Right ventricle myocardium superior (tissue), 1 donor: Measurements from ENCODE around the gene LMX1B. TPM values are rescaled to one million over a fixed set of nuclear protein-coding genes. Genes with fewer than 3 reads are reported as not detected.
"Not testable (repeated sequence)": the region's sequence is repeated elsewhere in the genome, so short reads cannot be mapped to it uniquely, and the experiment has no call there.

Experiments used
- ATAC-seq: fragments of 200-7000 bp; cut with Tn5 transposase; one replicate; pipeline ENCODE4 v1.9.1; 2020; ENCODE audit warnings: mild to moderate bottlenecking; ENCODE audit not compliant: poor library complexity
- DNase-seq: peaks from one replicate; pipeline ENCODE4 v3.0.0-alpha.2; 2020
- intact Hi-C: fragments of 100-400 bp; cut with DNase I; formaldehyde crosslinking; loops from one replicate; pipeline ENCODE4 v1.11.2; 2022
- total RNA-seq: library from RNA; stranded (reverse); fragmentation: NEBNext Ultra II Directional; extraction: Animal tissue kit (Norgen Biotek cat#: 25700); gene quantifications from one replicate; pipeline ENCODE4 v1.2.1, GENCODE V29; 2021
- donor health status: DM: no; HTN: yes; CAD: no; lungs with severe emphysema.

Gene LMX1B
- total RNA-seq, 1 donor from 2014 or later, result 0.70 TPM

- ATAC-seq (no peak), DNase-seq (no peak)
- intact Hi-C loops, result no loop called here
These were observed 30.3 kb downstream of the LMX1B start for GRCh38 chr9:126643945-126644527.

GRCh38 chr9:126646162-126646561 lies 32.4 kb downstream of the LMX1B start:
- DNase-seq (no peak), ATAC-seq (no peak)
- intact Hi-C loops, result no loop called here

- ATAC-seq (peak; percentile 62), DNase-seq (no peak)
- intact Hi-C loops, result no loop called here
These were observed 34.1 kb downstream of the LMX1B start for GRCh38 chr9:126647585-126648411.

GRCh38 chr9:126649477-126649876 lies 35.7 kb downstream of the LMX1B start:
- DNase-seq (no peak), ATAC-seq (no peak)
- intact Hi-C loops, result no loop called here

GRCh38 chr9:126650404-126651341 lies 36.9 kb downstream of the LMX1B start:
- intact Hi-C loops, result no loop called here
- DNase-seq, result no peak
- ATAC-seq, result no peak

GRCh38 chr9:126652140-126652582 lies 38.4 kb downstream of the LMX1B start:
- DNase-seq, result no peak
- intact Hi-C loops, result no loop called here
- no peak for ATAC-seq

GRCh38 chr9:126654124-126654523 lies 40.4 kb downstream of the LMX1B start:
- DNase-seq (no peak), ATAC-seq (no peak)
- intact Hi-C loops, result no loop called here

- DNase-seq, ATAC-seq, intact Hi-C loops: not testable (repeated sequence)
These were observed 42.5 kb downstream of the LMX1B start for GRCh38 chr9:126656214-126656613.

- intact Hi-C loops, result no loop called here
- DNase-seq (no peak), ATAC-seq (no peak)
These were observed 44.6 kb downstream of the LMX1B start for GRCh38 chr9:126658201-126658825.

GRCh38 chr9:126658956-126659555 lies 45.3 kb downstream of the LMX1B start:
- intact Hi-C loops, result no loop called here
- DNase-seq (no peak), ATAC-seq (no peak)

GRCh38 chr9:126661122-126661520 lies 47.4 kb downstream of the LMX1B start:
- no peak for ATAC-seq
- DNase-seq, result no peak
- intact Hi-C loops, result no loop called here

GRCh38 chr9:126661521-126662251 lies 48.0 kb downstream of the LMX1B start:
- intact Hi-C loops, result no loop called here
- ATAC-seq, result no peak
- DNase-seq, result no peak

- intact Hi-C loops, result no loop called here
- ATAC-seq, result peak; percentile 87
These were observed 49.9 kb downstream of the LMX1B start for GRCh38 chr9:126663661-126664072.

GRCh38 chr9:126664900-126665643 lies 51.3 kb downstream of the LMX1B start:
- ATAC-seq, result no peak
- DNase-seq, result no peak
- intact Hi-C loops, result no loop called here

More at GRCh38 chr9:126663661-126664072, 49.9 kb downstream of the LMX1B start:
- DNase-seq, result peak; percentile 65

- intact Hi-C loops, result no loop called here
- no peak for ATAC-seq
- DNase-seq, result no peak
These were observed 51.9 kb downstream of the LMX1B start for GRCh38 chr9:126665644-126666035.

- DNase-seq (no peak), ATAC-seq (no peak)
- intact Hi-C loops, result no loop called here
These were observed 52.6 kb downstream of the LMX1B start for GRCh38 chr9:126666155-126666803.
